Progenitor cell of endocrine pancreas (in vitro differentiated cells): ENCODE data around the gene IRGC. TPM values are rescaled to one million over a fixed set of nuclear protein-coding genes. Genes with fewer than 3 reads are reported as not detected.
"Not testable (repeated sequence)": the region's sequence is repeated elsewhere in the genome, so short reads cannot be mapped to it uniquely, and the experiment has no call there.

ENCODE experiments used
- DNase-seq: peaks from one replicate; pipeline ENCODE4 v3.0.0; 2021; ENCODE audit warnings: low spot score; ENCODE audit not compliant: unreplicated experiment
- H3K27ac Mint-ChIP-seq: 2 replicates; pipeline ENCODE4 v1.8.0; 2021; ENCODE audit warnings: mild to moderate bottlenecking, moderate library complexity, mixed read lengths
- H3K27me3 Mint-ChIP-seq: 2 replicates; pipeline ENCODE4 v1.8.0; 2021; ENCODE audit warnings: mixed read lengths
- H3K36me3 Mint-ChIP-seq: 2 replicates; pipeline ENCODE4 v1.8.0; 2022; ENCODE audit warnings: mixed read lengths; ENCODE audit not compliant: insufficient read depth
- H3K4me1 Mint-ChIP-seq: 2 replicates; pipeline ENCODE4 v1.8.0; 2021; ENCODE audit warnings: low read depth, mixed read lengths
- H3K4me3 Mint-ChIP-seq: 2 replicates; pipeline ENCODE4 v1.8.0; 2021; ENCODE audit warnings: low read depth, mild to moderate bottlenecking, moderate library complexity, mixed read lengths
- H3K9me3 Mint-ChIP-seq: 2 replicates; pipeline ENCODE4 v1.8.0; 2021; ENCODE audit warnings: low read depth, mixed read lengths
- total RNA-seq: library from RNA; stranded (reverse); gene quantifications from 2 replicates; pipeline ENCODE4 v1.2.1, GENCODE V29; 2021
- TF ChIP-seq, protein P1 (sequence below): fragments of 200-600 bp; sonication (generic); IDR thresholded peaks from one replicate; pipeline ENCODE4 v1.5.0; 2021; ENCODE audit warnings: antibody characterized with exemption, mild to moderate bottlenecking; ENCODE audit not compliant: unreplicated experiment

The IRGC gene
- total RNA-seq, 1 donor from 2014 or later = not detected

DNA sequence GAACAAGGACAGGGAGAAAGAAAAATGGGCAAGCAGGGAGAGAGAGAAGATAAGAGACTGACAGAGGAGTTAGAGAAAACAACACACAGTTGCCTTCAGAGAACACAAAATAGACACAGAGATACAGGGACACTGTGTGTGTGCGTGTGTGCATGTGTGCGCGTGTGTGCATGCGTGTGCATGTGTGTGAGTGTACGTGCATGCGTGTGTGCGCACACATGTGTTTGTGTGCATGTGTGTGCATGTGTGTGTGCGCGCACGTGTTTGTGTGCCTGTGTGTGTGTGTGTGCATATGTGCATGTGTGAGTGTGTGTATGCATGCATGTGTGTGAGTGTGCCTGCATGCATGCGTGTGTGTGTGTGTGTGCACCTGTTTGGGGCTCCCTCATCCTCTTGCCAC is 40.0 kb upstream of the IRGC start:
- TF ChIP-seq, protein P1, sequence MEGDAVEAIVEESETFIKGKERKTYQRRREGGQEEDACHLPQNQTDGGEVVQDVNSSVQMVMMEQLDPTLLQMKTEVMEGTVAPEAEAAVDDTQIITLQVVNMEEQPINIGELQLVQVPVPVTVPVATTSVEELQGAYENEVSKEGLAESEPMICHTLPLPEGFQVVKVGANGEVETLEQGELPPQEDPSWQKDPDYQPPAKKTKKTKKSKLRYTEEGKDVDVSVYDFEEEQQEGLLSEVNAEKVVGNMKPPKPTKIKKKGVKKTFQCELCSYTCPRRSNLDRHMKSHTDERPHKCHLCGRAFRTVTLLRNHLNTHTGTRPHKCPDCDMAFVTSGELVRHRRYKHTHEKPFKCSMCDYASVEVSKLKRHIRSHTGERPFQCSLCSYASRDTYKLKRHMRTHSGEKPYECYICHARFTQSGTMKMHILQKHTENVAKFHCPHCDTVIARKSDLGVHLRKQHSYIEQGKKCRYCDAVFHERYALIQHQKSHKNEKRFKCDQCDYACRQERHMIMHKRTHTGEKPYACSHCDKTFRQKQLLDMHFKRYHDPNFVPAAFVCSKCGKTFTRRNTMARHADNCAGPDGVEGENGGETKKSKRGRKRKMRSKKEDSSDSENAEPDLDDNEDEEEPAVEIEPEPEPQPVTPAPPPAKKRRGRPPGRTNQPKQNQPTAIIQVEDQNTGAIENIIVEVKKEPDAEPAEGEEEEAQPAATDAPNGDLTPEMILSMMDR = no peak
- H3K36me3 Mint-ChIP-seq = no peaks in the 10 kb centered on the region
- peaks cover 24% of the 10 kb centered on the region for H3K27me3 Mint-ChIP-seq
- no peak overlapping the region for H3K27ac Mint-ChIP-seq
- peaks cover 9% of the 10 kb centered on the region for H3K4me1 Mint-ChIP-seq
- H3K4me3 Mint-ChIP-seq = no peak overlapping the region
- DNase-seq = no peak
- H3K9me3 Mint-ChIP-seq = no peaks in the 10 kb centered on the region

DNA sequence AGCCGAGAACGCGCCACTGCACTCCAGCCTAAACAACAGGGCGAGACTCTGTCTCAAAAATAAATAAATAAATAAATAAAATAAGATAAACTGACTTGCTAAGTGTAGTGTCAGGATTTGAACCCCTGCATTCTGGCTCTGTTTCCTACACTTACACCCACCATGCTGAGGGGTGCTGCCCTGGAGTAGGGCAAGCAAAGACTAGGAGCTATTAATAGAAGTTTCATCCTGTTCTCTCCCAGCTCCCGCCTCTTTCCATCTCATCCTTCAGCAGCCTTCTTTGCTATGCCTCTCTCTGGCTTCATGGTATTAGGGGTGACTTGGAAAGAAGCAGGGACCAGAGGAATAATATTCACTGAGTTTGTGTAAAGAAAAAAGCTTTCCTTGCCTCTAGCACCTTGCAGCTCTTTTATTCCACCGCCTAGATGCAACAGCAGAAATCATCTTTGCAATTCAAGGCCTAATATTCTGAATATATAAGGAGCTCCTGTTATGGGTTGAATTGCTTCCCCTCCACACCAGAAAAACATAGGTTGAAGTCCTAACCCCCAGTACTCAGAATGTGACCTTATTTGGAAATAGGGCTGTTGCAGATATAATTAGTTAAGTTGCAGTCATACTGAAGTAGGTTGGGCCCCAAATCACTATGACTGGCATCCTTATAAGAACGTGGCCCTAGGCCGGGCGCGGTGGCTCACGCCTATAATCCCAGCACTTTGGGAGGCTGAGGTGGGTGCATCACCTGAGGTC is 37.2 kb upstream of the IRGC start:
- TF ChIP-seq, protein P1 = no peak
- H3K4me3 Mint-ChIP-seq = no peak overlapping the region
- H3K9me3 Mint-ChIP-seq = no peaks in the 10 kb centered on the region
- peaks cover 2% of the 10 kb centered on the region for H3K4me1 Mint-ChIP-seq
- H3K27ac Mint-ChIP-seq = no peak overlapping the region
- peaks cover 18% of the 10 kb centered on the region for H3K27me3 Mint-ChIP-seq
- no peaks in the 10 kb centered on the region for H3K36me3 Mint-ChIP-seq
- no peak for DNase-seq

DNA sequence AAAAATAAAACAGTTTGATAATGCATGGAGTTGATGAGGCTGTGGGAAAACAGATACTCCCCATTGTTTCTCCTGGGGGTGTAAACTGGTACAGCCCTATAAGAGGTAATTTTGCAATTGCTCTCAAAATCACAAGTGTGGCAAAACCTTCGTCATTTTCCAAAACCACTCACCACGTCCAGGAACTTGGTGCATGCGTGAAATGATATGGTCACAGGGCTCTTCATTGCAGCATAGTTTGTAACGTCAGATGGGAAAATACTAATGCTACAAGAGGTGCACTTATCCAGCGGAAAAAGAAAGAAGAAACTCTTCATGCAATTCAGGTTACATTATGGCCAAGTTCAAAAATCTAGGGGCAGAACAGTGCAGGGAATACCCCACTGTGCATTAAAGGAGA is 34.1 kb upstream of the IRGC start:
- Mint-ChIP-seq H3K27ac (no peak overlapping the region), H3K9me3 (no peaks in the 10 kb centered on the region), H3K27me3 (peaks cover 12% of the 10 kb centered on the region), H3K4me1 (no peaks in the 10 kb centered on the region), H3K36me3 (no peaks in the 10 kb centered on the region), H3K4me3 (no peak overlapping the region)
- TF ChIP-seq, protein P1 = no peak
- DNase-seq = no peak

DNA sequence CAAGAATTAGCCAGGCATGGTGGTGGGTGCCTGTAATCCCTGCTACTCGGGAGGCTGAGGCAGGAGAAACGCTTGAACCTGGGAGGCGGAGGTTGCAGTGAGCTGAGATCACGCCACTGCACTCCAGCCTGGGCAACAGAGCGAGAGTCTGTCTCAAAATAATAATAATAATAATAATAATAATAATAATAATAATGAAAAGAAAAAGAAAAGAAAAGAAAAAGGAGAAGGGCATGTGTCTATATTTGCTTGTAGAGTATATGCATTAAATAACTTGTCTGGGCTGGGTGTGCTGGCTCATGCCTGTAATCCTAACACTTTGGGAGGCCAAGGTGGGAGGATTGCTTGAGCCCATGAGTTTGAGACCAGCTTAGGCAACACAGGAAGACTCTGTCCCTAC is 33.6 kb upstream of the IRGC start:
- not testable (repeated sequence) for H3K4me3 Mint-ChIP-seq

DNA sequence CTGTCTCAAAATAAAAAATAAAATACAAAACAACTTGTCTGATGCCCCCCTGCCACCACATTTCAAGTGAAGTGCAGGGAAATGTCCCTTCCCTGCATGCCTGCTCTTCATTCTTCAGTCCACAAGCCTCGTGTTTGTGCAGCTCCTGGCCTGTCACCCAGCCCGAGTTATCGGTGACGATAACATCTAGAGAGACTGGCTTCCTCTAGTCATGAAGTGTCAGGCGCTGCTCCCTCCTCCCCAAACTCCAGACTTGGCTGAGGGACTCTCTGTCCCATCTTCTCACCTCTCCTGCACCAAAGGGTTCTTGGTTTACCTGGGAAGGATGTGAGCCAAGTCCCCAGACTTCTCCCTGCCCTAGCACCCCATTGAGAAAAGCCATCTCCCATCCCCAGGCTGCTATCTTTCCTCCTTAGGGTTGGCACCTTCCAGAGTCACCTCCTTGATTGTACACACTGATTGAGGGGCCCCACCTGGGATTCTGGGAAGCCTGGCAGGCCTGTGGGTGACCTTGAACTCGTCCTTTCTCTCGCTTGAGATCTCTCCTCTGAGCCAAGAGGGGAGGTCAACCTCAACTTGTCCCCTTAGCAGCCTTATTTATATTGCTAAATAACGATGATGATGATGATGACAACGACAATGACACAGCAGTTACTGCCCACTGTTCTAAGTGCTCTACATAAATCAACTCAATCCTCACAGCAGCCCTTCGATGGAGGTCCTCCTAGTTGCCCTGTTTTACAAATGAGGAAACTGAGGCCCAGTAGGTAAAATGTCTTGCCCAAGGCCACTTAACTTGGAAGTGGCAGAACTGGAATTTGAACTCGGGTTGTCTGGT is 32.8 kb upstream of the IRGC start:
- TF ChIP-seq, protein P1 = no peak
- no peak overlapping the region for H3K4me3 Mint-ChIP-seq
- no peak for DNase-seq
- H3K36me3 Mint-ChIP-seq = no peaks in the 10 kb centered on the region
- no peaks in the 10 kb centered on the region for H3K9me3 Mint-ChIP-seq
- H3K27ac Mint-ChIP-seq = no peak overlapping the region
- H3K4me1 Mint-ChIP-seq = no peaks in the 10 kb centered on the region
- peaks cover 7% of the 10 kb centered on the region for H3K27me3 Mint-ChIP-seq

More for the DNA sequence above, 33.6 kb upstream of the IRGC start:
- DNase-seq, H3K4me1 Mint-ChIP-seq, H3K9me3 Mint-ChIP-seq, H3K27me3 Mint-ChIP-seq, H3K36me3 Mint-ChIP-seq, H3K27ac Mint-ChIP-seq: not testable (repeated sequence)
